Transverse colon (tissue), 4 donors: ENCODE measurements around the gene KLRG1.

Source experiments
- EP300 ChIP-seq: sonication (generic); formaldehyde crosslinking; IDR thresholded peaks from one replicate; pipeline ENCODE4 v1.6.1; 2017; ENCODE audit warnings: antibody characterized with exemption, low read depth
- POLR2A ChIP-seq: fragments of 450-650 bp; IDR thresholded peaks from one replicate; pipeline ENCODE4 v1.6.1; 2016; ENCODE audit warnings: antibody characterized with exemption, mild to moderate bottlenecking, moderate library complexity
- POLR2AphosphoS5 ChIP-seq, 3 donors: sonication (generic); formaldehyde crosslinking; IDR thresholded peaks; one replicate each; pipeline ENCODE4 v1.6.1; 2016; ENCODE audit warnings: antibody characterized with exemption in 3 of 3
- TF ChIP-seq, protein P1 (sequence below), 5 experiments: fragments of 200-600 bp in 3 of 5; fragments of 450-650 bp in 2 of 5; sonication (generic) in 3 of 5; IDR thresholded peaks; 1 replicate in 2 of 5; 2 replicates in 3 of 5; pipeline ENCODE4 v1.5.1; 2016 to 2017; ENCODE audit warnings: antibody characterized with exemption in 5 of 5, inconsistent platforms in 3 of 5, mild to moderate bottlenecking in 2 of 5, moderate library complexity in 1 of 5

DNA sequence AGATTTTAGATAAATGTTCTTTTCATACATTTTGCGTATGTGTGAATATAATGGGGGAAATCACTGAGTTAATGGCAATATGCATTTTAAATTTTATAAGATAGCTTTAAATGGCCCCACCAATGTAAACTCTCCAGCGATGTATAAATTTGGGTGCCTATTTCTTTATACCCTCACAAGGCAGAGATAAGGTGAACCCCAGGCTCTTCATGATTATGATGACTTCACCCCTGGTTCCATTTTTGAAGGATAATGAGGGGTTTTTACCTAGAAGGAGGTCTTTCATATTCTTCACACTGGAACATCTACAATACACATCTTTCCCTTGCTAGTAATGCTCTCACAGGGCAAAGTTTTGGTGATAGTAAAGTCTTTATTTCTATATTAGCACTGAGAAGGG, 35.2 kb downstream of the KLRG1 start:
- TF ChIP-seq POLR2A (no peak), POLR2AphosphoS5 (IDR thresholded peaks at IDR 0.05) (no peak), EP300 (no peak)
- TF ChIP-seq, protein P1, sequence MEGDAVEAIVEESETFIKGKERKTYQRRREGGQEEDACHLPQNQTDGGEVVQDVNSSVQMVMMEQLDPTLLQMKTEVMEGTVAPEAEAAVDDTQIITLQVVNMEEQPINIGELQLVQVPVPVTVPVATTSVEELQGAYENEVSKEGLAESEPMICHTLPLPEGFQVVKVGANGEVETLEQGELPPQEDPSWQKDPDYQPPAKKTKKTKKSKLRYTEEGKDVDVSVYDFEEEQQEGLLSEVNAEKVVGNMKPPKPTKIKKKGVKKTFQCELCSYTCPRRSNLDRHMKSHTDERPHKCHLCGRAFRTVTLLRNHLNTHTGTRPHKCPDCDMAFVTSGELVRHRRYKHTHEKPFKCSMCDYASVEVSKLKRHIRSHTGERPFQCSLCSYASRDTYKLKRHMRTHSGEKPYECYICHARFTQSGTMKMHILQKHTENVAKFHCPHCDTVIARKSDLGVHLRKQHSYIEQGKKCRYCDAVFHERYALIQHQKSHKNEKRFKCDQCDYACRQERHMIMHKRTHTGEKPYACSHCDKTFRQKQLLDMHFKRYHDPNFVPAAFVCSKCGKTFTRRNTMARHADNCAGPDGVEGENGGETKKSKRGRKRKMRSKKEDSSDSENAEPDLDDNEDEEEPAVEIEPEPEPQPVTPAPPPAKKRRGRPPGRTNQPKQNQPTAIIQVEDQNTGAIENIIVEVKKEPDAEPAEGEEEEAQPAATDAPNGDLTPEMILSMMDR (IDR thresholded peaks at IDR 0.05), result no peak
